Measurements from ENCODE around the gene VCP.

Gene VCP

GRCh38 chr9:35102769-35103659 is 30.6 kb upstream of the VCP start, which contains the start of gene STOML2:
Gene STOML2, minus strand, starts transcription at chr9:35103131. Its CDS starts 37 bp downstream, at chr9:35103094.
- DNase-seq, result peak; percentile 98

GRCh38 chr9:35102465-35102768 is 30.0 kb upstream of the VCP start:
- DNase-seq, result peak; percentile 19

DNA sequence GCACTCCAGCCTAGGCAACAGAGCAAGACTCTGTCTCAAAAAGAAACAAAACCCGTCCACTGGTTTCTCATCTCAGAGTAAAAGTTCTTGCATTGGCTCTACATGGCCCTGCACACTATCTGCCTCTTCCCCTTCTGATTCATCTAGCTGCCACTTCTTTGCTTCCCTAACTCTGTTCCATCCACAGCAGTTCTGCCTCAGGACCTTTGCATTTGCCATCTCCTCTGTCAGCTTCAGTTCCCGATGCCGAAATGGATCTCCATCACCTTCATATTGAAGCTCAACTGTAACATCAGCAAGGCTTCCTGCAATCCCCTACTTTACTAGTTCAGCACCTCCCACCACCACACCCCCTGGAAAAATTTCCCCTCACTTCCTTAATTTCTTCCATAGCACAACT is 25.1 kb upstream of the VCP start:
- DNase-seq, result no peak

- DNase-seq, result peak; percentile 94
These were observed 23.8 kb upstream of the VCP start, which contains the start of gene PIGO for GRCh38 chr9:35096035-35096849. Gene PIGO, minus strand, starts transcription at chr9:35096591. Its CDS starts 1,026 bp downstream, at chr9:35095565.

DNA sequence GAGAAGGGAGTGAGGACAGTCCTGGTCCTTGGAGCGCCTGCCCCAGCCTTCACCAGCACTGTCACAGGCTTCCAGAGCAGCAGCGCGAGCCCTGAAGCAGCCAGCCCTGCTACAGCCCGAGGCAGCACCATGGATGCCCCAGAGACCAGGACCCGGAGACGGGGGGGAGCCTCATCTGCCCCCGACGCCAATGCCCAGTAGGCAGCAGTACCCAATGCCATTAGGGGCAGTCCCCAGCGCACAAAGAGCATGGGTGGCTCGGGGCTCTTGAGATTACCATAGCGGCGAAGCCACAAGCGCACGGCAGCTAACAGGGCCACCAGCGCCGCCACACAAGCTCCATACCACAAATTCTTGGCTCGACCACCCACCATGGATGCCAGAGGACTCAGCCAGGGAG is 19.1 kb upstream of the VCP start:
- DNase-seq, result no peak

GRCh38 chr9:35089434-35089833 is 17.0 kb upstream of the VCP start:
- no peak for DNase-seq

GRCh38 chr9:35085078-35085477 is 12.7 kb upstream of the VCP start:
- no peak for DNase-seq

DNA sequence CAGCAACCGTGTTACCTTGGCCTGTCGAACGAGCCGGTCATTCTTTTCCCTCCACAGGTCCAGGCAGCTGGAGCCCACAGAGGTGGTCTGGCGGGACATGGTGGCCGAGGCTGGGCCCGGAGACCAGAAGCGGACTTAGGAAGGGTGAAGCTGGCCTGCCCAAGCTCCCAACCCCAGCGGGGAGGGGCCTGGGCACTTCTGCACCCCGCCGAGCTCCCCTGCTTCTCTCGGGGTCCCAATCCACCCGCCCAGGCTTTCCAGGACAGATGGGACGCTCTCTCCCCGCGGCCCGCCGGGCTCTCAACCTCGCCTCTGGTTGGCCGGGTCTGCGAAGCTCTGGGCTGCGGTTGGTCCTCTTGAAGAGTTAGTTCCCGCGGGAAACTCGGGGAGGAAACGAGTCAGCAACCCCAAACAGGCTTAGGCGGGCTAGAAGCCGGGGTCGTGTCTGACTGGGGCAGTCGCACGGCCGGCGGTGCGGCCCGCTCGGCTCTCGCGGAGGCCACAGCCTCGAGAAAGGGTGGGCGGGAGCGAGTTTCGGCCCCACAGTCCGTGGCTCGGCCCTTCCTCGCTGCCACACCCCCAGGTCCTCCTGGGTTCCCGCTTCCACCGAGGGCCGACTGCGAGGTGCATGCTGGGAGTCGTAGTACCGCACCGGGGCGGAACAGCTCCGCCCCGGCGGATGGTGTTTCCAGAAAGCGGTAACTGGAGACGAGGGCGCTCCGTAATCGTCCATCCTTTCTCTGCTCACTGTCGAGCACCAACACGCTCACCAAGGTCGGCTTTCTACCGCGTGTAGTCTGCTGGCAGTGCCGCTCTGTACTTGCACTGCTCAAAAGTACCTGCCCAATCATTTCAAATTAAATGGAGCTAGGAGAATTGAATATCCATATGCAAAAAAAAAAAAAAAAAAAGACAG is 7.3 kb upstream of the VCP start, which contains the start of gene FANCG:
Gene FANCG, minus strand, starts transcription at position 517 of the 916 bp plus-strand sequence. Its CDS starts 418 bp downstream, at position 99.
- peak; percentile 96 for DNase-seq

DNA sequence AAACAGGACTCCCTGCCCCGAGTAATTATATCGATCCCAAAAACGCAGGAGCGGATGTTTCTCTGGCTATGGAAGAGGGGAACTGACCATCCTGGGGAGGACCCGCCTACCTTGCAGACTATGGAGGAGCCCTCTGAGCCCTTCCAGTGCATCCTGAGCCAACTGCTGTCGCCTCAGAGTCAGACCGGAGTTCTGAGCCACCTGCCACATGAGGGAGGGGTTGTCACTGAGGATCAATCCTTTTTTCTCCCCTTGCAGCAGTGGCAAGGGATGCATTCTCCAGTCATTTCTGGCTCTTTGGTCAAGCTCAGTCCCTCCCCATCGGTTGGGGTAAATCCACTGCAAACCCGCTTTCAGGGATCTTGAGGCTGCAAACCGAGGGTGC is 6.6 kb upstream of the VCP start:
- peak; percentile 34 for DNase-seq

DNA sequence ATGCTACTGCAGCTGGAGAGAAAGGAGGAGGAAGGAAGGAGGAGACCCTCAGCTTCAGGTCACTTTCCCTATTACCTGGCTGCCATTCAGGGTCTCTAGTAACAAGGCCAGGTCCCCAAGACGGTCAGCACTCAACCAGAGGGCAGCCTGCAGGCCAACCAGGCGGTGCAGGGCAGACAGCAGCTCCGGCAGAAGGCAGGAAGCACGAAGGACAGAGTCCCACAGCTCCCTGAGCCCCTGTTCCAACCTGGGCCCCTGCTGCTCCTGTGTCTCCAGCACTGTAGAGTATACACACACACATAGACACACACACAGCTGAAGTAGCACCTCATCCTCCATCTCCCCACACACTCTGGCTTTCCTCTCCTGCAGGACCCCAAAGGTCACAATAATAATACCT is 5.6 kb upstream of the VCP start:
- DNase-seq, result no peak

DNA sequence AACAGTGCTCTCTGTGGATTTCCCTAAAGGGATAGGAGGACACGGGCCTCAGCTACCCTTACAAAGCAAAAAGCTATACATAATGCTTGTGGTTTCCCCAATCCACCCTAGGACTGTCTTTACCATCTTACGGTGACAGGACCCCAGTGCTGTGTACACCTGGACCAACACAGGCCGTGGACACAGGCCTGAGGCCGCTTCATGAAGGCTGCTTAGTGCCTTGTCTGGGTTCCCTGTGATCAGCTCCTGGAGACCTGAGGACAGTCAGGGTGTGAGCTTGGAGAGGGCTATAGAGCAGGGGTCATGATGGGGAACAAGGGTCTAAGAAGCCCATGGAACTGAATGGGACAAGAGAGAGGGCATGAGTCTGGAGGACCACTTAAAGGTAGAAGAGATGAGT is 4.4 kb upstream of the VCP start:
- no peak for DNase-seq

- no peak for DNase-seq
These were observed 2.9 kb upstream of the VCP start for GRCh38 chr9:35075358-35075757.

DNA sequence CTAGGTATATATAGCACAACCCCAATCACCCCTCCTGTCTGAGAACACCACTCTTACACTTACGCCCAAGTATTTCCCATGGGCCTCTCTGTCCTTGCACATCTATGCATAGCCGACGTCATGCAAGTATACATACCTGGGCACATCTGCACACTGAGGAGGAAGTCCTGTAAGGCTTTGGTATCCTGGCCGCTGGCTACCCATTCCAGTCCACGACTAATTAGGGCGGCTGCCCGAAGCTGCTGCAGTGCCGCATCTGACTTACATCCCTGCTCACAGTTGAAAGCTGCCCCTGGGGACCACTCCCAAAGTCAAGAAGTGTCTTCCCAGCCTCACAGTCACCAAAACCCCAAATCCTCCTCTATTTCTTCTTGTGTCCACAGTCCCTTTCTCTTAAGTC is 2.4 kb upstream of the VCP start:
- no peak for DNase-seq

GRCh38 chr9:35074141-35074540 is 1.7 kb upstream of the VCP start:
- DNase-seq, result no peak

GRCh38 chr9:35073279-35073612 is 821 bp upstream of the VCP start:
- no peak for DNase-seq

DNA sequence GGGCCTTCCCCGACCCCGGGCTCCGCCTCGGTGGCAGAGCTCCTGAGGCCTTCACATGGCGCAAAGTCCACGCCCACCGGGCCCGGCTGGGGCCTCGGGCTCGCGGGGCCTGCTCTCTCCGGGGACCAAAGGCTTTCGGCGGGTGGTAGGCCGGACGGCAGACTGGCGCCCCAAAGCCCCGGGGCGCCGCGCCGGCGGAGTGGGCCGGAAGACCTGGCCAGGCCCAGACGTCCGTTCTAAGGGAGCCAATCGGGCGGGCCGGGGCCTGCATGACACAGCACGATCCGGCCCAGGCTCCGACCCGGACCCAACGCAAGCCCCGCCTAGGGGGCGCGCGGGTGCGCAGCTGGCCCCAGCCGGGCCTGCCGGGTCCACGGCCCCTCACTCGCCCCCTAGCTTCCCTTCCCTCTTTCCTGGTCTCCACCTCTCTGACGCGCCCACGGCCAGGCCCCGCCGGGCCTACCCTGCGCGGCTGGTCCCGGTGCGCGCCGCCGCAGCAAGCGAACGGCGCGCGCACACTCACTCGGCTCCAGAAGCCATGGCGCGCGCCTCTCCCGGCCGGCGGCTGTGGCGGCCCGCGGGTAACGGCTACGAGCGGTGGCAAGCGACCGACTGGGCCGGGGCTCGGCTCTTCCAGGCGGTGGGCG is 488 bp downstream of the VCP start:
- DNase-seq, result peak; percentile 91

GRCh38 chr9:35070823-35071813 is 1.3 kb downstream of the VCP start:
- DNase-seq, result peak; percentile 38

GRCh38 chr9:35069020-35069419 is 3.4 kb downstream of the VCP start:
- DNase-seq, result no peak

GRCh38 chr9:35067056-35067455 is 5.4 kb downstream of the VCP start:
- DNase-seq, result no peak

DNA sequence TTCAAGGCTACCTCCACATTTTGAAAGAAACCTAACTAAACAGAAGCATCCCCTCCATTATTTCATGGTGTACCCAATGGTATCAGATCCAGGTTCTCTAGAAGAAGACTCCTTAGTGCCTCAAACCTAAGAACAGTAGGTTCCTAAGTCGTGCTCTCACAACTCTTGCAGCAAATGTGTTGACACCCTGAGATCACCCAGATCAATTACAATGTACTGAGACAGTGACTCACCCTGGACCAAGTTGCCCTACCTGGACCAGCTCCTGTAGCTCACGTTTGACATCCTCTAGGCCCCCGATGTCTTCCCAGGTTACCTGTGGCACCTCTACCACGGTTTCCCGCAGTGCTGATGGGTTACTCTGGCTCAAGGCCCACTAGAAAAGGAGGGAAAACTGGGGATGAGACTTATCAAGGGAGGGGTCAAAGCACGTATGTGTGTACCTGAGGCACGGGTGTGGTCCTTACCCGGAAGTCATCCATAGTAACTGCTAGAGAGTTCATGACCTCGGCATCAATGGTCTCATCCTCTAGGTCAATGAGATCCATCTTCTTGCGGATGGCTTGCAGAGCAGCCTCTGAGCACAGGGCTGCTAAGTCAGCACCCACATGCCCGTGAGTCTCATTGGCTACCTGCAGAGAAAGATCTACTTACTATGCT is 11.7 kb downstream of the VCP start:
- no peak for DNase-seq

DNA sequence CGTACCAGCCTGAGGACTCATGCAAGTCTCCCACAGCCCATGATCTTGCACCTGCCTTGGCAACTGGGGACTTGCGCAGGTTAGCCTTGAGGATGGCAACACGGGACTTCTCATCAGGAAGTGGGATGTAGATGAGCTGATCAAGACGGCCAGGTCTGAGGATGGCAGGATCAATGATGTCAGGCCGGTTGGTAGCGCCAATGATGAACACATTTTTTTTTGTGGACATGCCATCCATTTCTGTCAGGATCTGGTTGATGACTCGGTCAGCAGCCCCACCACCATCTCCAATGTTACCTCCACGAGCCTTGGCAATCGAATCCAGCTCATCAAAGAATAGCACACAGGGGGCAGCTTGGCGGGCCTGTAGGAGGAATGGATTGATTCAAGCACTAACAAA is 13.0 kb downstream of the VCP start:
- no peak for DNase-seq
